Astrocyte of the spinal cord (primary cell): ENCODE data around the gene SPOCK1.

ENCODE experiments used
- DNase-seq: peaks from one replicate; pipeline ENCODE4 v3.0.0; 2011; ENCODE audit warnings: low read depth, low spot score
- H3K4me3 ChIP-seq: 2 replicates; pipeline ENCODE4 v1.5.1; 2011; ENCODE audit warnings: low read depth, mild to moderate bottlenecking, low read length, moderate library complexity
- in situ Hi-C: cut with HindIII; loops from 2 replicates; pipeline ENCODE4 v1.10.0; 2017; ENCODE audit warnings: low sequenced_read_pairs
- TF ChIP-seq, protein P1 (sequence below): IDR thresholded peaks from 2 replicates; pipeline ENCODE4 v1.5.1; 2012; ENCODE audit warnings: low read depth, mild to moderate bottlenecking, low read length, inconsistent platforms

SPOCK1 gene

GRCh38 chr5:137407090-137407489, 92.0 kb downstream of the SPOCK1 start:
- DNase-seq, result no peak
- TF ChIP-seq, protein P1, sequence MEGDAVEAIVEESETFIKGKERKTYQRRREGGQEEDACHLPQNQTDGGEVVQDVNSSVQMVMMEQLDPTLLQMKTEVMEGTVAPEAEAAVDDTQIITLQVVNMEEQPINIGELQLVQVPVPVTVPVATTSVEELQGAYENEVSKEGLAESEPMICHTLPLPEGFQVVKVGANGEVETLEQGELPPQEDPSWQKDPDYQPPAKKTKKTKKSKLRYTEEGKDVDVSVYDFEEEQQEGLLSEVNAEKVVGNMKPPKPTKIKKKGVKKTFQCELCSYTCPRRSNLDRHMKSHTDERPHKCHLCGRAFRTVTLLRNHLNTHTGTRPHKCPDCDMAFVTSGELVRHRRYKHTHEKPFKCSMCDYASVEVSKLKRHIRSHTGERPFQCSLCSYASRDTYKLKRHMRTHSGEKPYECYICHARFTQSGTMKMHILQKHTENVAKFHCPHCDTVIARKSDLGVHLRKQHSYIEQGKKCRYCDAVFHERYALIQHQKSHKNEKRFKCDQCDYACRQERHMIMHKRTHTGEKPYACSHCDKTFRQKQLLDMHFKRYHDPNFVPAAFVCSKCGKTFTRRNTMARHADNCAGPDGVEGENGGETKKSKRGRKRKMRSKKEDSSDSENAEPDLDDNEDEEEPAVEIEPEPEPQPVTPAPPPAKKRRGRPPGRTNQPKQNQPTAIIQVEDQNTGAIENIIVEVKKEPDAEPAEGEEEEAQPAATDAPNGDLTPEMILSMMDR, result no peak
- in situ Hi-C loops, result no loop called here
- H3K4me3 ChIP-seq, result no peak overlapping the region

GRCh38 chr5:137405393-137405792, 93.7 kb downstream of the SPOCK1 start:
- in situ Hi-C loops, result no loop called here
- no peak overlapping the region for H3K4me3 ChIP-seq
- TF ChIP-seq, protein P1, result no peak

GRCh38 chr5:137403869-137404268, 95.3 kb downstream of the SPOCK1 start:
- TF ChIP-seq, protein P1, result no peak

More at GRCh38 chr5:137405393-137405792, 93.7 kb downstream of the SPOCK1 start:
- no peak for DNase-seq

GRCh38 chr5:137402436-137403187, 96.5 kb downstream of the SPOCK1 start:
- TF ChIP-seq, protein P1, result no peak
- in situ Hi-C loops, result no loop called here
- H3K4me3 ChIP-seq, result no peak overlapping the region
- DNase-seq, result no peak

More at GRCh38 chr5:137403869-137404268, 95.3 kb downstream of the SPOCK1 start:
- in situ Hi-C loops, result no loop called here
- H3K4me3 ChIP-seq, result no peak overlapping the region
- DNase-seq, result no peak

DNA sequence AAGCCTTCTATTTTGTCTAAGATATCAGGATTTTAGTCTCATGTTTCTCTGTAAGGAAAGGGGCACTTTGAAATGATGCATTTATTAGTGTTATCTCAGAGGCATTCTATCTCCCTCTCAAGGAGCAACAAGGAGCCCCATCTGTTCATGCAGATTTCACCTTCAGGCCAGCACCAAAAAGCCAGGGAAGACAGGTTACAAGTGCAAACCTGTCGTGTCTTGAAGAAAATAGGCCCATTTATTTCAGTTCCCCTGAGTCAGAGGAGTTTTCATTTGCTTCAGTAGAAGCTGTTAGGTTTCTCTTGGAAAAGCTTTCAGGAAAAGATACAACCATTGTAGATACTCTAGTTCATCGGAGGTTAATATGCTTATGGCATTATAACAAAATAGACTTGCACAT, 97.2 kb downstream of the SPOCK1 start:
- no peak for DNase-seq
- H3K4me3 ChIP-seq, result no peak overlapping the region
- TF ChIP-seq, protein P1, result no peak
- in situ Hi-C loops, result no loop called here

DNA sequence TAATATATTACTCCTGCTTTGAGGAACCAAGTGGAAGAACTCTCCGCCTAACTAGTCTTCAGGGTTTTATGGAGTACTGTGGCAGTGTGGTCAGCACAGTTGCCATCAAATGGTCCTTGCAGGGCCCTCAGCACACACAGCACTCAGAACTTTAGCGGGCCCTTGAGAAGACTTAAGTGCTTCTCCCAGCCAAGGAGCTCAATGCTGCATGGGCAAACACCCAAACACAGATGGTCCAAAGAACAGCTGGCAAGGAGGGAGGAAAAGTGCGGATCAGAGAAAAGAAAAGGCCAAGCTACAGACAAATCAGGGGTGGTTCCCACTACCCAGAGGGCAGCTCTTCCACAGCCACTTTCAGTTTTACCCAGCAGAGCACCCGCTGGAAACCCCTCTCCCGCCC, 98.6 kb downstream of the SPOCK1 start:
- DNase-seq, result no peak
- TF ChIP-seq, protein P1, result no peak
- no peak overlapping the region for H3K4me3 ChIP-seq
- in situ Hi-C loops, result no loop called here
